IPS DF 6.9 (cell line): ENCODE data around the gene SAMHD1.
"Not testable (repeated sequence)": the region's sequence is repeated elsewhere in the genome, so short reads cannot be mapped to it uniquely, and the experiment has no call there.

Experiments
- DNase-seq: peaks from one replicate; pipeline ENCODE4 v3.0.0-alpha.2; 2013; ENCODE audit warnings: low read depth, low spot score
- H3K27ac ChIP-seq: one replicate; pipeline ENCODE4 v1.5.1; 2013; ENCODE audit warnings: low read length, control low read depth
- H3K27me3 ChIP-seq: 2 replicates; pipeline ENCODE4 v1.6.1; 2013; ENCODE audit warnings: mild to moderate bottlenecking, low read length; ENCODE audit not compliant: control insufficient read depth, insufficient read depth
- H3K36me3 ChIP-seq: 2 replicates; pipeline ENCODE4 v1.6.1; 2013; ENCODE audit warnings: low read length; ENCODE audit not compliant: control insufficient read depth, insufficient read depth
- H3K4me1 ChIP-seq: 2 replicates; pipeline ENCODE4 v1.6.1; 2013; ENCODE audit warnings: low read length; ENCODE audit not compliant: control insufficient read depth, insufficient read depth
- H3K4me3 ChIP-seq: 2 replicates; pipeline ENCODE4 v1.5.1; 2013; ENCODE audit warnings: mild to moderate bottlenecking, low read length
- H3K9me3 ChIP-seq: 2 replicates; pipeline ENCODE4 v1.6.1; 2013; ENCODE audit warnings: low read length, inconsistent platforms; ENCODE audit not compliant: control insufficient read depth, insufficient read depth
- WGBS: extraction: QIAGEN DNeasy Blood & Tissue Kit; methylation state at CpG from one replicate; pipeline ENCODE4 v1.1.7; 2013; ENCODE audit warnings: mixed read lengths, missing lambda C conversion rate; ENCODE audit not compliant: insufficient read length, insufficient coverage; 5-methylcytosine and 5-hydroxymethylcytosine counted together

The SAMHD1 gene

GRCh38 chr20:36975099-36975818, 23.8 kb upstream of the SAMHD1 start:
- H3K27ac ChIP-seq, result no peak overlapping the region
- no peak for DNase-seq
- no peaks in the 10 kb centered on the region; the same call in 1 of the 2 replicates for H3K36me3 ChIP-seq
- WGBS, result no CpG with 5 or more reads among the region's 3 CpGs
- H3K4me1 ChIP-seq, result no peaks in the 10 kb centered on the region
- no peak overlapping the region for H3K4me3 ChIP-seq
- H3K9me3 ChIP-seq, result no peaks in the 10 kb centered on the region
- no peaks in the 10 kb centered on the region for H3K27me3 ChIP-seq

- Histone ChIP-seq H3K36me3 (no peaks in the 10 kb centered on the region; the same call in 1 of the 2 replicates), H3K27ac (no peak overlapping the region), H3K27me3 (no peaks in the 10 kb centered on the region), H3K4me1 (no peaks in the 10 kb centered on the region), H3K9me3 (no peaks in the 10 kb centered on the region), H3K4me3 (no peak overlapping the region)
- WGBS, result no CpG with 5 or more reads among the region's 3 CpGs
- DNase-seq, result no peak
Measured at GRCh38 chr20:36974660-36975059, 23.2 kb upstream of the SAMHD1 start.

- no peaks in the 10 kb centered on the region for H3K4me1 ChIP-seq
- no peaks in the 10 kb centered on the region; the same call in 1 of the 2 replicates for H3K36me3 ChIP-seq
- no peaks in the 10 kb centered on the region for H3K27me3 ChIP-seq
- no peak overlapping the region for H3K27ac ChIP-seq
- WGBS, result no CpG with 5 or more reads among the region's 1 CpG
- no peaks in the 10 kb centered on the region for H3K9me3 ChIP-seq
- H3K4me3 ChIP-seq, result no peak overlapping the region
- DNase-seq, result no peak
Measured at GRCh38 chr20:36971103-36971502, 19.6 kb upstream of the SAMHD1 start.

GRCh38 chr20:36969478-36970186, 18.1 kb upstream of the SAMHD1 start:
- no peak overlapping the region for H3K4me3 ChIP-seq
- H3K4me1 ChIP-seq, result no peaks in the 10 kb centered on the region
- WGBS, result no CpG with 5 or more reads among the region's 10 CpGs
- no peak for DNase-seq
- no peaks in the 10 kb centered on the region; the same call in 1 of the 2 replicates for H3K36me3 ChIP-seq
- H3K27ac ChIP-seq, result no peak overlapping the region
- H3K9me3 ChIP-seq, result no peaks in the 10 kb centered on the region
- H3K27me3 ChIP-seq, result no peaks in the 10 kb centered on the region

GRCh38 chr20:36969051-36969450, 17.5 kb upstream of the SAMHD1 start:
- Histone ChIP-seq H3K4me1 (no peaks in the 10 kb centered on the region), H3K4me3 (no peak overlapping the region), H3K36me3 (no peaks in the 10 kb centered on the region; the same call in 1 of the 2 replicates), H3K27ac (no peak overlapping the region), H3K27me3 (no peaks in the 10 kb centered on the region), H3K9me3 (no peaks in the 10 kb centered on the region)
- no peak for DNase-seq
- no CpG with 5 or more reads among the region's 4 CpGs for WGBS

GRCh38 chr20:36967636-36968035, 16.1 kb upstream of the SAMHD1 start:
- no peak for DNase-seq
- no peak overlapping the region for H3K4me3 ChIP-seq
- H3K36me3 ChIP-seq, result no peaks in the 10 kb centered on the region; the same call in 1 of the 2 replicates
- H3K4me1 ChIP-seq, result no peaks in the 10 kb centered on the region
- H3K27ac ChIP-seq, result no peak overlapping the region
- H3K9me3 ChIP-seq, result 0 out of 2 replicates have a peak, but pooled peaks cover 2% of the 10 kb centered on the region
- WGBS, result no CpG with 5 or more reads among the region's 5 CpGs
- H3K27me3 ChIP-seq, result no peaks in the 10 kb centered on the region

GRCh38 chr20:36966965-36967364, 15.5 kb upstream of the SAMHD1 start:
- not testable (repeated sequence) for DNase-seq, H3K27me3 ChIP-seq, H3K4me3 ChIP-seq, H3K4me1 ChIP-seq, H3K36me3 ChIP-seq, H3K27ac ChIP-seq, H3K9me3 ChIP-seq
- WGBS, result no CpG with 5 or more reads among the region's 3 CpGs

GRCh38 chr20:36962354-36962941, 10.9 kb upstream of the SAMHD1 start:
- DNase-seq, H3K36me3 ChIP-seq, H3K27me3 ChIP-seq, H3K9me3 ChIP-seq, H3K27ac ChIP-seq, H3K4me3 ChIP-seq, H3K4me1 ChIP-seq: not testable (repeated sequence)
- WGBS, result no CpG with 5 or more reads among the region's 9 CpGs

- H3K27me3 ChIP-seq, result no peaks in the 10 kb centered on the region
- no CpG with 5 or more reads among the region's 4 CpGs for WGBS
- no peak overlapping the region for H3K4me3 ChIP-seq
- no peak for DNase-seq
- no peaks in the 10 kb centered on the region for H3K36me3 ChIP-seq
- H3K27ac ChIP-seq, result no peak overlapping the region
- H3K9me3 ChIP-seq, result 0 out of 2 replicates have a peak, but pooled peaks cover 2% of the 10 kb centered on the region
- H3K4me1 ChIP-seq, result no peaks in the 10 kb centered on the region
Measured at GRCh38 chr20:36959242-36959641, 7.7 kb upstream of the SAMHD1 start.

- WGBS, result no CpG with 5 or more reads among the region's 10 CpGs
- H3K9me3 ChIP-seq, result 0 out of 2 replicates have a peak, but pooled peaks cover 2% of the 10 kb centered on the region
- no peaks in the 10 kb centered on the region for H3K36me3 ChIP-seq
- no peaks in the 10 kb centered on the region for H3K4me1 ChIP-seq
- no peaks in the 10 kb centered on the region for H3K27me3 ChIP-seq
- H3K27ac ChIP-seq, result no peak overlapping the region
- H3K4me3 ChIP-seq, result no peak overlapping the region
- DNase-seq, result no peak
Measured at GRCh38 chr20:36957875-36958667, 6.6 kb upstream of the SAMHD1 start.
